Head of caudate nucleus (tissue), 42 donors: ENCODE measurements around the gene POU2AF3.

ENCODE experiments used
- DNase-seq, 42 donors: peaks; one replicate each; pipeline versions ENCODE4 v3.0.0 to v3.0.0-alpha.2; 2020 to 2021; ENCODE audit warnings: mixed read lengths in 7 of 42
- intact Hi-C: fragments of 100-400 bp; cut with DNase I; formaldehyde crosslinking; loops from one replicate; pipeline ENCODE4 v1.15.0; 2022

The POU2AF3 gene

DNA sequence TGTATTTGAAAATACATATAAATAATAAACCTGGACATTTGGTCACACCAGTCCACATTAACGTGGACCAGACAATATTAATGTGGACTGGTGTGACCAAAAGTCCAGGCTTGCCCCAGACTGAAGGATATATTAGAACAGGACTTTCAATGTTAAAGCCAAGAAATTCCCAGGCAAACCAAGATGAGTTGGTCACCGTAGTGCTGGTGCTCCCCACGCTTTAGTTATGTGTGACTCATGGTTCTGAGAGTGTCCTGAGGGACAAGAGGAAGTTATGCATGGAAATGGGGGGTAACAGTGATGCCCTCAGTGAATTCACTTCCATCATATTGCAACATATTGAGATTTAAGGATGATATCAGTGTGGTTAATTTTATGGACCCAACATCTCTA lies 49.4 kb downstream of the POU2AF3 start:
- intact Hi-C loops, result no loop called here
- no peak for DNase-seq

DNA sequence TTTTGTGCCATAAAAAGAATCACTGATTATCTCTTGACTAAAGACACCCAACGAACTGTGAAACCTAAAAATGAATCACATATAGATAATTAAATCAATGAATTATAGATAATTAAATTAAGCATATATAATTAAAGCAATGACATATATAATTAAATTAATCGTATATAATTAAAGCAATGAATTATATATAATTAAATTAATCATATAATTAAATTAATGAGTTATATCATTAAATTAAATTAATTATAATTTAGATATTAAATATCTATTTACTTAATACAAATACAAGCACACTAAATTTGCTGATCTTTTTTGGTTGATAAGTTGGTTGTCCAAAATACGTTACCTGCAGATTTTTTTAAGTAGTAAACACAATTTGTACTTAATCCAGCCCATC lies 49.8 kb downstream of the POU2AF3 start:
- intact Hi-C loops, result no loop called here
- DNase-seq, result no peak

DNA sequence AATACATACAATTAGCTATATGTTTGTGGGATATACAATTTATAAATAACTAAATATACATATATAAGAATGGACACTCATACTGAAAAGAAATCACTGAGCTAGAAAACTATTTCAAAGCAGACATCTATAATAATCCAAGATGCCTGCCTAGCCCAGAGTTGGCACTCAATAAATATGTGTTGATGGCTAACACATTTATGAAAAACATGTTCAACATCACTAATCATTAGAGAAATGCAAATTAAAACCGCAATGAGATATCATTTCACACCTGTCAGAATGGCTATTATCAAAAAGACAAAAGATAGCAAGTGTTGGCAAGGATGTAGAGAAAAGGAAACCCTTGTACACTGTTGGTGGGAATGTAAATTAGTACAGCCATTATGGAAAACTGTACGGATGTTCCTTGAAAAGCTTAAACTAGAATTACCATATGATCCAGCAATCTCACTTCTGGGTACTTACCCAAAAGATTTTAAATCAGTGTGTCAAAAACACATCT lies 50.9 kb downstream of the POU2AF3 start:
- DNase-seq, result no peak

DNA sequence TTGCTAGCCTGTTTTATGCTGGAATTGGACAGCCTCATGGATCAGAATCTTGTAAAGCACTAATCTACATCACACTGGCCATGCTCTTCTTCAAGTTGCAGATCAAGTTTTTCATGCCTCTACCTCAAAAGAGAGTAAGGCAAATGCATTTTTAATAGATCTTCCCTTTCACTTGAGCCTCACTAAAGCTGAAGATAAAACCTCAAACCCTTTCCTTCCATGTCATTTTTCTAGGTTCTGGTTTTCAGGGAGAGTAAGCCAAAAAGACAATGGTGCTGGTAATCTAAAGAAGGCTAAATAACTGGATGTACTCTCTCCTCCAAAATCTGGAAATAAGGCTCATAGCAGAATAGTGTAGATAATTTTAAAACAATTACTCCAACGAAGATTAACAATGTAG lies 52.5 kb downstream of the POU2AF3 start:
- intact Hi-C loops, result no loop called here
- DNase-seq, result no peak

More for the DNA sequence above, 50.9 kb downstream of the POU2AF3 start:
- intact Hi-C loops, result no loop called here

DNA sequence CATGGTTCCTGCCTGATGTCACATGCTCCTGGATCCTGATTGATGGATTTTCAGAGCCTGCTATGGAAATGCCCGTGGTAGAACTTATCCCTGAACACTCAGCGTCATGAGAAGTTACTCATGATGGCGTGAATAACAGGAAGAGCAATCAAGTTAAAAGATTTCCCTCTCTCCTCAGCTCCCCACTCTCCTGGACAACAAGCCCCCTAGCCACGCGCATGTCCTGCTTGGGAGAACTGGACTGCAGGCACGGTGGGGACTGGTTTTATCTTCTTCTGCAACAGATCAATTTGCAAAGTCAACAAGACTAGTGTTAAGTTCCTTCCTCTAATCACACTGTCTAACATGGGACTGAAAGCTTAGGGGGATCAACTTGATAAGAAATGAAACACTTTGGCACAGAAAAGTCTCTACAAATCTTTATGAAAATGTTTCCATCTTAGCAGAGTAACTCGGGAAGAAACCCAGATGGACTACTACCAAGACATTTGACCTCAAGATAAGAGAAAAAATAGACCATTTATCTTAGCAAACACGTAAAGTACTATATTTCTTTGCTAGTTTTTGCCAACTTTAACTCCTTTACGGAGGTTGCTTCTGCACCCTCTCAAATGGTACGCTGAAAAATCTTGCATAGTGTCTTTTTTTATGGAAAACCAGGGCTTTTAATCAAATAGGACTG lies 53.2 kb downstream of the POU2AF3 start:
- no peak for DNase-seq

DNA sequence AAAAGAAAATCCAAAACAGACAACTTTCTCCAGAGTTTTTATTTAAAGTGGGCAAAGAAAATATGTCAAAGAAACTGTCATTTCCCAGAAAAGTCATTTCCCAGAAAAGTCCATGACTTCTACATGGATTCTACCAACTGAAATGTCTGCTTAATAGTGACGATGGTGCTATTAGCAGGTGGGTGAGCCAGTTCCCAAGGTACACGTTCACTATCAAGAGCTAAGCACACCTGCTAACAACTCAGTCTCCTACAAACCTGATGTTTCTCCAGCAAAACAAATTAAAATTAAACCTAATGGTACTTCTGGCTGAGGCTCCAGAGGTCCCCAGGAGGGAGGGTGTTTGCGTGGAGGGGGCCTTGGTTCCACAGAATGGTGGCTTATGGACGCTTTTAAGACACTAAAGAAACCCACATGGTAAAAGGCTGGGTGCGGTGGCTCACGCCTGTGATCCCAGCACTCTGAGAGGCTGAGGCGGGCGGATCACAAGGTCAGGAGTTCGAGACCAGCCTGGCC lies 53.9 kb downstream of the POU2AF3 start:
- intact Hi-C loops, result no loop called here
- DNase-seq, result no peak

More for the DNA sequence above, 53.2 kb downstream of the POU2AF3 start:
- intact Hi-C loops, result no loop called here

DNA sequence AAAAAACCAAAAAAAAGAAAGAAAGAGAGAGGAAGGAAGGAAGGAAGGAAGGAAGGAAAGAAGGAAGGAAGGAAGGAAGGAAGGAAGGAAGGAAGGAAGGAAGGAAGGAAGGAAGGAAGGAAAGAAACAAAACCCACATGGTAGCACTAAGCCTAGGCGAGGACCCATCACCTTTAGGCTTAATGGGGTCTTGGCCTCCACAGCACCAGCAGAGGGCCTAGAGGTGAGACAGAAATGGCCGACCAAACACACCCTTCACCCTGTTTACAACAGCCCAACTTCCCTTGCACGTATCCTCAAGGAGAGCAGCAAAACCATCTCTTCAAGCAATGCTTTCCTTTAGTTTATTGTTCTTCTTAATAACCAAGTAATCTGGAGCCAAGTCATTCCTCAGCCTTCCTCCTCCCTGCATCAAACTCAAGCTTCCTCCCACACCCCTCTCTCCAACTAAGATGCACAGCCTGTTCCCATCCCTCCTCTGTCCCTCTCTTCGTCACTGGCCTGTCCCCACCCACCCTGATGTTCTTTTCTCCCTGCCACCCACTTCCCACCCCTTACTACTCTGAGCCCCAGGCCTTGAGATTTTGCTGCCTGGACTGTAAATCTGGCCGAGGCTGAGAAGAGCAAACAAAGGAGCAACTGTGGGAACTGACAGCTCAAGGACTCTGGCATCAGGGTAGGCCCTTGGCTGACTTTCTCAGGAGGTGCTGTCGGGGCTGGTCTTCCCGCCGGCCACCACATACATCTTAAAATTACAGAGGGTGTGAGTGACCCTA lies 54.8 kb downstream of the POU2AF3 start:
- intact Hi-C loops, result no loop called here
- no peak for DNase-seq

DNA sequence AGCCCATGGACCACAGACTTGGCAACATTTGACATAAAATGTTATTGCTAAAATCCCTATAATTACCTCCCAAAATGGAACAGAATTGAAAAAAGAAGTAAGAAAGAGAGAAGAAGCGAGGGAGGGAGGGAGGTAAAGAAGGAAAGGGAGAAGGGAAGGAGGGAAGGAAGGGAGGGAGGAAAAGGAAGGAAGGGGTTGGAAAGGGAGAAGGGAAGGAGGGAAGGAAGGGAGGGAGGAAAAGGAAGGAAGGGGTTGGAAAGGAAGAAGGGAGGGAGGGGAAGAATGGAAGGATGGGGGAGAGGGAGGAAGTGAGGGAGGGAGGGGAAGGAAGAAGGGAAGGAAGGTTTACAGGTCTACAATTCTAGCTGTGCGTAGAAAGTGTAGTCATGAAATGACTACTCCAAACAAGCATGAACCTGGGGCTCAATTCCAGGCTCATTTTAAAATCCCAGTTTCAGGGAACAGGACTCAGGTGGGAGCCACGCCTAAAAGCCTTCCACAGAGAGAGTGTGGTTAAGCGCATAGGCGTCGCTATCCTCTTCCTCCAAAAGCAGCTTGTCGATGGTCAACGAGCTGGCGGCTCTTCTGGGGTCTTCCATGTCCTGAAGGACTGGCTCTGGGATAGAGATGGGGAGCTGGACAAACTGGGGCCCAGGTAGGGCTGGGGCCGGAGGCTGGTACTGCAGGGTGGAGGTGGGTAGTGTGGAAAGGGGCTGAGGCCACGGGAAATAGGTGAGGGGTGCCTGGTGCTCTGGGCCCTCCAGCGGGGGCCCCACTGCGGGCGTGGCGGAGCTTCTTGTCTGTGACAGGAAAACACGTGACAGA lies 55.6 kb downstream of the POU2AF3 start:
- intact Hi-C loops, result no loop called here
- no peak for DNase-seq

DNA sequence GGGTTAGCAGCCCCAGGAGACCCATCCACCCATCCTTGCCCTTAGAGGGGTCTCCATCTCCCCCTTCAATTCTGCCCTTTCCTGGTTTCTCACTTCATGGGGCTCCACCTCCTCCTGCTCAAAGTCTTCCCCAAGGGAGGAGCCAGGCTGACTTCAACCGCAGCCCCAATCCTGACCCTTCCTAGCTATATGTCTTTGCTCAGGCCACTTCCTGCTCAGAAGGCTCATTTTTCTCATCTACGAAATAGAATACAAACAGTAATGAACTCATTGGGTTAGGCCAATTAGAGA lies 56.2 kb downstream of the POU2AF3 start:
- DNase-seq, result no peak
- intact Hi-C loops, result no loop called here

DNA sequence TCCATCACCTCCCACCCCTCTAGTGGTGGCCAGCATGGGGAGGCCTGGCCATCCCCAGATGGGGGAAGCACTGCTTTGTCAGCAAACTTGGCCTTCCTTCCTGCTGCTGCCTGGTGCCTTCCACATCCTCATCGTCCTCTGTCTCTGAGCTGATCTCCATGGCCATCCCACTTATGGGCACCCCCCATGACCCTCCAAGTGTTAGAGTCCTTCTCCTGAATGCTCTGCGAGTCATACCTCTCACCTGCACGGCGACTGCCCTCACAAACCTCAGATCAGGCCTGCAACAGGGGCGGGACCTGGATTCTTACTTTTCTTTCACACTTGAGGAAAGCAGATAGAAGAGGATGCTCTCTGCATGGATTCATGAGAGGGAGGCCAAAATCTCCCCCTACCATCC lies 56.8 kb downstream of the POU2AF3 start:
- no peak for DNase-seq

DNA sequence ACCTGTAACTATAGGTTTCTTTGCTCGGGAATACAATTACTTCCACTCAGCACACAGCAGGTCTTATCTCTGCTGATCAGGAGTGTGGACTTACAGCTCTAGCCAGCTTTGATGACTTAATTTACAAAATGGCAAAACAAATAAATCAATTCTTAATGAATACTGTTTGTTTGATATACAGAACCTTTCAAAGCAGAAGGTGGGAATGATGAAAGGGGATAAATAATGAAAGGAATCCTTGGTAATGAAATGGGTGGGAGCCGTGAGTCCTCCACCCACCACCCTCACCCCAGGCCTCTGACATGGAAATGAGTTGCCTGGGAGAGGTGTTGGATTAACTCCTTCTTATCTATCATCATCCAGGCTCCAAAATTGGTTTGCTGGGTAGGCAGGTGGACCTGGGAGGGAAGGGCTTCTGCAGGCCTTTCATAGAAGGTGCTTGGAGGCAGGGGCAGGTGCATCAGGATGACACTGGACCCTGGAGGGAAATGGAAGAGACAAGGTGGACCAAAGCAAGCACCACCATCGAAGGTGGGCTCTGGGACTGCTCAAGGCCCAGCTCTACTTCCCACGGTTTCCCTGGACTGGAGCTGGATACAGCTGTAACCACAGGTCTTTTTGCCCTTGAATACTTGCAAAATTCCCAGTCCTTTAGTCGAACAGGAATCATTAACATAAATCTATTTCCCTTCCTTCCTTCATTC lies 57.8 kb downstream of the POU2AF3 start:
- intact Hi-C loops, result no loop called here
- peak in 1 of 42 donors; percentile 23 for DNase-seq

More for the DNA sequence above, 56.8 kb downstream of the POU2AF3 start:
- intact Hi-C loops, result no loop called here

DNA sequence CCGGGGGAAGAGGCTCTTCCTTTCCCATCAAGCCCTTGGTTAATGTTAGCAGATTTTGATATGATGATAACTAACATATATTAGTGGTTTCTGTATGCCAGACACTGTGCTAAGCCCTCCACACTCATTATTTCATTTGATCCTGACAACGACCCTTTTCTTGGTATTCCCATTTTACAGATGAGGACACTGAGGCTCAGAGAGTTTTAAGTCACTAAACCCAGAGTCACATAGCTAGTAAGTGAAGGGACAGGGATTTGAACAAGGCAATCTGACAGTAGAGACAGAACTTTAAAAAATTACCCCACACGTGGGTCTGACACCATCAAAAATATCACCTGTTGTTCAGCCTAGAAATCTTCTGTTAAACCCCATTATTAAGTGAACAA lies 58.3 kb downstream of the POU2AF3 start:
- intact Hi-C loops, result no loop called here
- no peak for DNase-seq

DNA sequence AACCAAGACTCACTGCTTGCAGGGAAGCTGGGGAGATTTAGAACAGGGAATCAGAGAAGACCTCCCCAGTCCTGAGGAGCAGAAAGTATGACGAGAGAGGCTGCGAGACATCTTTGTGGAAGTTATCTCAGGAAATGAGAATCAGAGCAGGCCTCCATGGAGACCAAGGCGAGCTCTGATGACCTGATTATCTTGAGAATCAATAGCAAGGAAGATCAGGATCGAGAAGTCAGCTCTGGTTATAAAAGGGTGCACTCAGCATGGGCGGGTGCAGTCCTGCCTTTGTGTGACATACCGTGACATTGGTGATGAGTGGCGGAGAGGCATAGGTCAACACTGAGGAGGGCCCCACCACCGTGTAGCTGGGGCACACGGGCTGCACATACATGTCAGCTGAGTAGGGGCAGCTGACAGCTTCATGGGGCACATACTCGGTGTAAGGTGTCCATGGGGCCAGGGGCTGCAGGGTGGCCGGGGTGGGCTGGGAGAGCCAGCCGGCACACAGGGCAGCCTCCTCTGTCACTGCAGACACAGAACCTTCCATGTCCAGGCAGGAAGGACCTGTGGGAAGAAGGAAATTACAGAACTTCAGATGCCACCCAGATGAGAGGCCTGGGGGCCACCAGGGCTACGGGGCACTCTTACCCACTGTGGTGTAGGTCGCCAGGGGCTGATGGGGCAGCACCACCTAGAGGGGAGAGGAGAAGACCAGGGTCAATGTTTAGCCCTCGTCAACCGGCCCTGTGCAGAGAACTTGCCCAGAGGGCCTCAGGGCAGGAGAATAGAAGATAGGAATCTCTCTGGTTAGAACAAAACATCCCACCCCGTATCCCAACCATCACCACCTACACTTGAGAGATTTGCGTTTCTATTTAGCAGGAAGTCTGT lies 59.0 kb downstream of the POU2AF3 start:
- intact Hi-C loops, result no loop called here
- peak in 1 of 42 donors; percentile 28 for DNase-seq
